Left lung (tissue), 10 donors: ENCODE results near the gene MFF. TPM values are rescaled to one million over a fixed set of nuclear protein-coding genes. Genes with fewer than 3 reads are reported as not detected.

Source experiments
- ATAC-seq: fragments of 200-7000 bp; cut with Tn5 transposase; one replicate; pipeline ENCODE4 v1.9.1; 2020; ENCODE audit warnings: moderate library complexity
- DNase-seq, 4 donors: peaks; one replicate each; pipeline ENCODE4 v3.0.0-alpha.2; 2013 to 2020
- H3K27ac ChIP-seq, 2 donors: fragments of 200-600 bp; sonication (generic) in 1 of 2; one replicate each; pipeline versions ENCODE4 v1.5.0 to v1.8.0; 2020 to 2021
- H3K27me3 ChIP-seq, 2 donors: fragments of 200-600 bp; sonication (generic) in 1 of 2; one replicate each; pipeline versions ENCODE4 v1.5.0 to v1.8.0; 2020 to 2021
- H3K36me3 ChIP-seq, 2 donors: fragments of 200-600 bp; sonication (generic) in 1 of 2; one replicate each; pipeline versions ENCODE4 v1.5.0 to v1.8.0; 2020 to 2021
- H3K4me1 ChIP-seq, 2 donors: fragments of 200-600 bp; one replicate each; pipeline ENCODE4 v1.8.0; 2021
- H3K4me3 ChIP-seq, 2 donors: fragments of 200-600 bp; sonication (generic) in 1 of 2; one replicate each; pipeline versions ENCODE4 v1.5.0 to v1.8.0; 2020 to 2021; ENCODE audit warnings: mild to moderate bottlenecking in 1 of 2
- H3K9me3 ChIP-seq, 2 donors: fragments of 200-600 bp; sonication (generic) in 1 of 2; one replicate each; pipeline versions ENCODE4 v1.5.0 to v1.8.0; 2020 to 2021
- intact Hi-C, 2 donors: fragments of 100-400 bp; cut with DNase I; formaldehyde crosslinking; loops; one replicate each; pipeline versions ENCODE4 v1.11.2 to v1.14.2; 2022
- polyA plus RNA-seq, 6 donors: library from polyadenylated mRNA; unstranded; fragments of 120-200 nt; gene quantifications; one replicate each; pipeline ENCODE4 v1.2.1, GENCODE V29; 2013; ENCODE audit not compliant: insufficient read length in 6 of 6
- total RNA-seq, 2 donors: library from RNA; stranded (reverse); fragmentation: NEBNext Ultra II Directional; extraction: Animal tissue kit (Norgen Biotek cat#: 25700); gene quantifications; one replicate each; pipeline ENCODE4 v1.2.1, GENCODE V29; 2021
- TF ChIP-seq, protein P1 (sequence below), 2 donors: fragments of 200-600 bp; sonication (generic) in 1 of 2; IDR thresholded peaks; one replicate each; pipeline versions ENCODE4 v1.5.0 to v1.8.0; 2021; ENCODE audit warnings: antibody characterized with exemption in 2 of 2
- donor health status: DM: no; HTN: yes; CAD: no.
- donor health status: DM: no; HTN: no; CAD: no.

Gene MFF
- total and polyA plus RNA-seq, 8 donors: 53.2 to 124 (median 106) TPM

GRCh38 chr2:227402959-227403358 lies 77.9 kb downstream of the MFF start:
- DNase-seq: no peak
- Histone ChIP-seq H3K36me3 (no peaks in the 10 kb centered on the region), H3K4me1 (peaks cover 4 to 45% of the 10 kb centered on the region in 2 donors), H3K27me3 (no peaks in the 10 kb centered on the region), H3K9me3 (no peaks in the 10 kb centered on the region), H3K27ac (no peak overlapping the region), H3K4me3 (no peak overlapping the region)
- ATAC-seq: peak; percentile 30
- TF ChIP-seq, protein P1, sequence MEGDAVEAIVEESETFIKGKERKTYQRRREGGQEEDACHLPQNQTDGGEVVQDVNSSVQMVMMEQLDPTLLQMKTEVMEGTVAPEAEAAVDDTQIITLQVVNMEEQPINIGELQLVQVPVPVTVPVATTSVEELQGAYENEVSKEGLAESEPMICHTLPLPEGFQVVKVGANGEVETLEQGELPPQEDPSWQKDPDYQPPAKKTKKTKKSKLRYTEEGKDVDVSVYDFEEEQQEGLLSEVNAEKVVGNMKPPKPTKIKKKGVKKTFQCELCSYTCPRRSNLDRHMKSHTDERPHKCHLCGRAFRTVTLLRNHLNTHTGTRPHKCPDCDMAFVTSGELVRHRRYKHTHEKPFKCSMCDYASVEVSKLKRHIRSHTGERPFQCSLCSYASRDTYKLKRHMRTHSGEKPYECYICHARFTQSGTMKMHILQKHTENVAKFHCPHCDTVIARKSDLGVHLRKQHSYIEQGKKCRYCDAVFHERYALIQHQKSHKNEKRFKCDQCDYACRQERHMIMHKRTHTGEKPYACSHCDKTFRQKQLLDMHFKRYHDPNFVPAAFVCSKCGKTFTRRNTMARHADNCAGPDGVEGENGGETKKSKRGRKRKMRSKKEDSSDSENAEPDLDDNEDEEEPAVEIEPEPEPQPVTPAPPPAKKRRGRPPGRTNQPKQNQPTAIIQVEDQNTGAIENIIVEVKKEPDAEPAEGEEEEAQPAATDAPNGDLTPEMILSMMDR (IDR thresholded peaks at IDR 0.05): no peak
- intact Hi-C loops: loop anchor here in 1 of 2 donors (10.0 kb wide), 1 partner anchor 362 kb away; no protein-coding TSS in a partner anchor

DNA sequence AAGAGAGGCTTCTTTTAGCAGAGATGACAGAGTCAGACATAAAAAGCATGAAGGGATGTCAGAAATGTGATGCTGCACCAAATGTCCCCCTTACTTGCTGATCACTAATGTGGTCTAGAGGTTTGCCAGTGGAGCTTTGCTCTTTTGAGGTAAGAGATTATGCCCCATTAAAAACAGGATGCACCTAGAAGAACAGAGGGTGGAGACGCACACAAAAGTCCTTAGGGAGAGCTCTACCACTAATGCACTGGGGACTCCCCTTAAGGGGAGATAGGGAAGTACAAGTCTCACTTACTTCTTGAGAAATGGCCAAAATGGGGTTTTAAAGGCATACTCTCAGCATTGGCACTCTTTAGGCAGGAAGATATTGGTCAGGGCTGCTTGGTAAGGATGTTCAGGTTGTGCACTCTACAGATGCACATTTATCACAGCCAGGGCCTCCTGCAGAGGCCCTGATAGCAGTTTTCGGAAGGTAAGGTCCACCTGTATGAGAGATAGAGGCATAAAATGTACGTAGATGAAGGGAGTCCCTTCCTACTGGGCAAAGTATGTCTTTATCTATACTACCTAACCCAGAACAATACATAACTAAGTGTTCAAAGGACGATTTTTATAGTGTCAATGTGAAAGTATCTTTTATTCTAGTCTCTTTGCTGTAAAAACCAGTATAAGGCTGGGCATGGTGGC lies 79.7 kb downstream of the MFF start:
- H3K9me3 ChIP-seq: no peaks in the 10 kb centered on the region
- H3K4me1 ChIP-seq: peaks cover 4 to 48% of the 10 kb centered on the region in 2 donors
- DNase-seq (no peak), ATAC-seq (no peak)
- TF ChIP-seq, protein P1 (IDR thresholded peaks at IDR 0.05): peak in 1 of 2 donors; percentile 4
- no peak overlapping the region for H3K4me3 ChIP-seq
- peak overlapping the region in 1 of 2 donors; percentile 45 for H3K27ac ChIP-seq
- H3K27me3 ChIP-seq: no peaks in the 10 kb centered on the region
- intact Hi-C loops: loop anchor here in 1 of 2 donors (10.0 kb wide), 1 partner anchor 360 kb away; no protein-coding TSS in a partner anchor
- H3K36me3 ChIP-seq: no peaks in the 10 kb centered on the region

- Histone ChIP-seq H3K4me1 (peaks cover 4 to 61% of the 10 kb centered on the region in 2 donors), H3K9me3 (no peaks in the 10 kb centered on the region), H3K4me3 (no peak overlapping the region), H3K27me3 (no peaks in the 10 kb centered on the region), H3K27ac (peak overlapping the region; percentile 74 to 77), H3K36me3 (no peaks in the 10 kb centered on the region)
- ATAC-seq: peak; percentile 87
- peak in 3 of 4 donors; percentile 57 to 89 (median 74) for DNase-seq
- TF ChIP-seq, protein P1 (IDR thresholded peaks at IDR 0.05): peak; percentile 44 to 58
- intact Hi-C loops: loop anchor here in 1 of 2 donors (10.0 kb wide), 1 partner anchor 358 kb away; no protein-coding TSS in a partner anchor
Observed at GRCh38 chr2:227406177-227407031, 81.4 kb downstream of the MFF start.

Other genes with a start within 250 kb of the MFF start
- gene COL4A4, start 161.0 kb upstream of the MFF start, total RNA-seq: 10 to 100 TPM; 14.1 to 51.2 TPM
- gene COL4A4, start 161.0 kb upstream of the MFF start, polyA plus RNA-seq: 10 to 100 TPM in 2 of 6 donors, 1 to 10 TPM in 4; 5.4 to 14.4 (median 9.0) TPM
- 10 to 100 TPM; 12.9 to 43.3 TPM for gene COL4A3, start 160.6 kb upstream of the MFF start, total RNA-seq
- gene COL4A3, start 160.6 kb upstream of the MFF start, polyA plus RNA-seq: 10 to 100 TPM in 3 of 6 donors, 1 to 10 TPM in 3; 4.3 to 13.3 (median 9.2) TPM
- not detected for gene TM4SF20, start 54.1 kb downstream of the MFF start, total RNA-seq
- gene TM4SF20, start 54.1 kb downstream of the MFF start, polyA plus RNA-seq: under 1 TPM in 5 of 6 donors, not detected in 1; 0.06 to 0.14 (median 0.08) TPM
- gene SCYGR1, start 62.7 kb downstream of the MFF start, total RNA-seq: not detected
- not detected for gene SCYGR1, start 62.7 kb downstream of the MFF start, polyA plus RNA-seq
- gene AGFG1, start 146.9 kb downstream of the MFF start, total RNA-seq: 100 to 1,000 TPM in 1 of 2 donors, 10 to 100 TPM in 1; 69.8 to 118 TPM
- gene AGFG1, start 146.9 kb downstream of the MFF start, polyA plus RNA-seq: 10 to 100 TPM; 57.2 to 65.4 (median 62.3) TPM